GM19239 (cell line): ENCODE results near the gene HOXC4.
"Not testable (repeated sequence)": the region's sequence is repeated elsewhere in the genome, so short reads cannot be mapped to it uniquely, and the experiment has no call there.

Source experiments
- DNase-seq: peaks from one replicate; pipeline ENCODE4 v3.0.0; 2011; ENCODE audit warnings: low spot score; ENCODE audit not compliant: insufficient read length
- FAIRE-seq: peaks from 2 replicates; lab custom pipeline; 2011; peaks lifted over from hg19 to GRCh38; lab: Jason Lieb, UNC

Gene HOXC4

DNA sequence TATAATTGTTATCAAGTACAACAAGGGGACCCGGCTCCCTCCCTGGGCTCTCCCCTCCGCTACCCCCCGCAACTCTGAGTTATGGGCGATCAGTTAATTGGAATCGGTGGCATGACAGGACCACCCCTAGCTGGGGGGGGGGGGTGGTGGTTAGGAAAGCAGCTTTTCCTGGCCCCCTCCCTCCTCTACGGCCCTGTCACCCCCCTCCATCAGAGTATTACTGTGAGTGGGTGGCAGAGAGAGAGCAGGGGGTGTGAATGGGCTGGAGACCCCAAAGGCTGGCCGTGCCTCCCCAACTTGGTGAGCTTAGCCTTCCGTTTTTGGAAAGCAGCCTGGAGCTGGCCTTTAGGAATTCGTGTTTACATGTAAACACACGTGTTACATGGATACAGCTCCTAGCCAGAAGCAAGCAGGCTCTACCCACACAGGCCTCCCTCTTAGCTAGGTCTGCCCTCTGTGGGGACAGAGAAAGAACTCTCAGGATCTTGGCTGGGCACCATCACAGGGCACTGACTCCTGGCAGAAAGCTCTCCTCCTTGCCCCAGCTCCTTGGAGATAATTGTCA, 1.1 kb upstream of the HOXC4 start:
- FAIRE-seq (no peak), DNase-seq (no peak)

DNA sequence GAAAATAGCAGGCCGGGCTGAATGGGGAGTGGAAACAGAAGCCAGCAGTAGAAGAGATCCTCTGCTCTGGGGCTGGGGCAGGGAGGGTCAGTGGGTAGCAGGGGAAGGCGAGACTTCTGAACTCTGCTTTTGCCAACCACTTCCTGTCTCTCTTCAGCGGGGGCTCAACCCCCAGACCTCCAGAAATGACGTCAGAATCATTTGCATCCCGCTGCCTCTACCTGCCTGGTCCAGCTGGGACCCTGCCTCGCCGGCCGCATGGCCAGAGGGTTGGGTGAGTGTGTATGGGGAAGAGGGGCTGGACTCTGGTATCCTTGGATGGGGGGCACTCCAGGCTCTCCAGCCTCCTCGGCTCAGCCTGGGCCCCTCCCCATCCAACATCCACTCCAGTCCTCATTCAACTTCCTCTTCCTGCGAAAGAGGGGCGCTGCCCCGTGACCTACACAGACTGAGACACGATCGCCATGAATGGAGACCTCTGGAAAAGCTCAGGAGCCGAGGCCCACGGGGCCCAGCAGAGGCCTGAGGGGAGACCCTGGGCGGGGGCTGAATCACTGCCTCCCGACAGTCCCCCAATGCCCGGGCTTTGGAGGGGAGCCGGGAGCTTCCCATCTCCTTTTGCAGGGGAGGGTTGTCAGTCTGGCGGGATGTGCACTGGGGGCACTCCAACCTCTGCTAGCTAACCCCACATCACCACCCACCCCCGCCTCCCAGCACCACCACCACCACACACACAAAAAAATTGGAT, 458 bp upstream of the HOXC4 start:
- DNase-seq (peak; percentile 77), FAIRE-seq (peak; percentile 94)

DNA sequence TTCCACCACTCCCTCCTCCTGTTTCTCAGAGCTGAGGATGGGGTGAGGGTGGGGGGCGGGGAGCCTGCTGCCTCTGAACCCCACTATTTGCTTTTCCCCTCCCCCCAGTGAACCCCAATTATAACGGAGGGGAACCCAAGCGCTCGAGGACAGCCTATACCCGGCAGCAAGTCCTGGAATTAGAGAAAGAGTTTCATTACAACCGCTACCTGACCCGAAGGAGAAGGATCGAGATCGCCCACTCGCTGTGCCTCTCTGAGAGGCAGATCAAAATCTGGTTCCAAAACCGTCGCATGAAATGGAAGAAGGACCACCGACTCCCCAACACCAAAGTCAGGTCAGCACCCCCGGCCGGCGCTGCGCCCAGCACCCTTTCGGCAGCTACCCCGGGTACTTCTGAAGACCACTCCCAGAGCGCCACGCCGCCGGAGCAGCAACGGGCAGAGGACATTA, 1.1 kb downstream of the HOXC4 start:
- DNase-seq, result no peak
- no peak for FAIRE-seq

DNA sequence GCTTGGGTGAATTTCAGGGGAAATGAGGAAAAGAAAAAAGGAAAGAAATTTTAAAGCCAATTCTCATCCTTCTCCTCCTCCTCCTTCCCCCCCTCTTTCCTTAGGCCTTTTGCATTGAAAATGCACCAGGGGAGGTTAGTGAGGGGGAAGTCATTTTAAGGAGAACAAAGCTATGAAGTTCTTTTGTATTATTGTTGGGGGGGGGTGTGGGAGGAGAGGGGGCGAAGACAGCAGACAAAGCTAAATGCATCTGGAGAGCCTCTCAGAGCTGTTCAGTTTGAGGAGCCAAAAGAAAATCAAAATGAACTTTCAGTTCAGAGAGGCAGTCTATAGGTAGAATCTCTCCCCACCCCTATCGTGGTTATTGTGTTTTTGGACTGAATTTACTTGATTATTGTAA, 1.9 kb downstream of the HOXC4 start:
- FAIRE-seq (no peak), DNase-seq (no peak)

DNA sequence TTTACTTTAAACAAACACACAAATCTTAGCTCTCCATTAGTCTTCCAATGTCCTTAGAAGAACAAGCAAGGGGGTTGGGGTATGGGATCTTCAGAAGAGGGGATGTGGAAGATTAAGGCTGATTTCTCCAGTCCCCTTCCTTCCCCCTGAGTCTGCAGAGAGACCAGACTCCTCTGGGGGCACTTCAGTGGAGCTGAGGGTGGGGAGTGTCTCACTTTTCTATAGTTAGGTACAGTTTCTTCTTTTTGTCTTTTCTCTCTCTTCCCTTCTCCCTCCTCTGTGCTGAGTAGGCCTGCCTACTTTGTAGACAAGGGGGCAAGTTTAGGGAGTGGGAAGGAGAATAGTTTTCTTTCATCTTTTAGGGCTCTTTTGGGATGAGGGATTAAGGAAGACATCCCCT, 2.5 kb downstream of the HOXC4 start:
- DNase-seq, result no peak
- no peak for FAIRE-seq

DNA sequence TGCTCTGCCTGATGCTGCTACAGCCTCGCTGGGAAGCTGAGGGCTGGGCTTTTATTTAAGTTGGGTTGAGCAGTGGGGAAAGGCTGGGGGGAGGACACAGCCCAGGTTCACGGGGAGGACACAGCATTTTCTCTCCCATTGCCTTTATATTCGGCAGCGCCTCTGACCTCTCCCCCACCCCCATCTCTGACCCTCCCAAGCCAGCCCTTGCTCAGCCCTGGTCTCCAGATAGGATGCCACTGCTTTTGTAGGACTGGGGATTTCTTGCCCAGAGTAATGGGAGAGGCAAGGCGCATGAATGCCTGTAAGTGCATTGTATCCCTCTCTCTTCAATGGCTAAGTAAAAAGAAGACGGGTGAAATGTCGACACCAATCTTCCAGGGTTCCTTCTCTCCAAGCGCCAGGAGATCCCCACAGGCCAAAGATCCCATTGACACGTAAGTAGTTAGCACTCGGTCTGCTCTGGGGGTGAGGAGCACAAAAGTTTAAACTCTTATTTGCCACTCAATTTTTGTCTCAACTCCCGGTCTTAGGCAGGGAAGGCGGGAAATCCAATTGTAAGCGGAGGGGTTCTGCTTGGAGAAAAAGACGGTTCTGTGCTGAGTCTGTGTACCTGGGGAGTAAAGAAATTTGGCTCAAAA, 4.6 kb downstream of the HOXC4 start:
- DNase-seq, result no peak
- no peak for FAIRE-seq

DNA sequence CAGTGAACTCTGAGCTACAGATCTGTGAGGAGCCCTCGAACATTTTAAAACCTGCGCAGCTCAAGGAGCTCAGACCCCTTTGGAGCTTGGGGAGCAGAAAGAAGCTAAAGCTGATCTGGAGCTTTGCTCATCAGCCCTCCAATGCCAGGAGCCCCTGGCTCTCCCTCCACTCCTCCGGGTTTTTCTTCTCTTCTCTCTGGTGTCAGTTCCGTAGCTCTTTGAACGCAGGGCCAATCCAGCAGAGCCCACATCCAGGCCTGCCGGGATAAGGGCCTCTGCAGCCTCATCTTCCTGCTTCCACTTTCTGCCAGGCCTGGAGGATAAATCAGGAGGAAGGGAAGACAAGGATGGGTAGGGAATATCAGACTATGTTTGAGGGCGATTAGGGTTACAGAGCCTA, 6.0 kb downstream of the HOXC4 start:
- DNase-seq (no peak), FAIRE-seq (no peak)

DNA sequence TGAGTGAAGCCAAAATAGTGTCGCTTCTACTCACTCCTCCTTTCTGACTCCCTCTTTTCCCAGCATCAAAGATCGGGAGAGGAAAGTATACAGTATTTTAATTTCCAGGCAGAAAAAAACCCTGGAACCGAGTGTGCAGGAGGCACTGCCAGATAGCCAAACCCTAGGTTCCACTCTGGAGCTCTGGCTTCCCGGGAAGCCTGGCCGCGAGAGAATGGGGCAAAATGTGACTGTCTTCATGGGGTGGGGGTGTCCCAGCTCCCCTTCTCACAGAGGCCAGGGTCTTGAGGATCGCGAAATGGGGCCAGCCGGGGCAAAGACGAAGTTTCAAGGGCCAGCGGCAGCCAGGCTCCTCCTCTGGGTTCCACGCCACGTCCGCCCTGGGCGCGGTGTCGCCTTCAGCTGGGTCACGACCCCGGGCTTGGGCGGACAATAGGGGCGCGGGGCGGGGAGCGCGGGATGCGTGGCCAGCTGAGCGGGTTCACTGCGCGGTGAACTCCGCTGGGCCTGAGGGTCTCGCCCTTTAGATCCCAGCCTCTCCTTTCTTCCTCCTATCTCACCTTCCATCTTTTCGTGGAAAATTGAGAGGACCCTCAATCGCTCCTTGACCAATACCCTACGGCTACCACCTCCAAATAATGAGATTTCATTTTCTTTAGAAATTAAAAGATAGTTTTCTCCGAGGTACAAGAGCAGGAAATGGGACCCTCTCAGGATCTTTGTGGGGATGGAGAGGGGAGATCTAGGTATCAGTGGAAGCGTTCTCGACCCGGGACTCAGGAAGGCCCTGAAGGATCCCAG, 6.7 kb downstream of the HOXC4 start:
- DNase-seq, result no peak
- no peak for FAIRE-seq

DNA sequence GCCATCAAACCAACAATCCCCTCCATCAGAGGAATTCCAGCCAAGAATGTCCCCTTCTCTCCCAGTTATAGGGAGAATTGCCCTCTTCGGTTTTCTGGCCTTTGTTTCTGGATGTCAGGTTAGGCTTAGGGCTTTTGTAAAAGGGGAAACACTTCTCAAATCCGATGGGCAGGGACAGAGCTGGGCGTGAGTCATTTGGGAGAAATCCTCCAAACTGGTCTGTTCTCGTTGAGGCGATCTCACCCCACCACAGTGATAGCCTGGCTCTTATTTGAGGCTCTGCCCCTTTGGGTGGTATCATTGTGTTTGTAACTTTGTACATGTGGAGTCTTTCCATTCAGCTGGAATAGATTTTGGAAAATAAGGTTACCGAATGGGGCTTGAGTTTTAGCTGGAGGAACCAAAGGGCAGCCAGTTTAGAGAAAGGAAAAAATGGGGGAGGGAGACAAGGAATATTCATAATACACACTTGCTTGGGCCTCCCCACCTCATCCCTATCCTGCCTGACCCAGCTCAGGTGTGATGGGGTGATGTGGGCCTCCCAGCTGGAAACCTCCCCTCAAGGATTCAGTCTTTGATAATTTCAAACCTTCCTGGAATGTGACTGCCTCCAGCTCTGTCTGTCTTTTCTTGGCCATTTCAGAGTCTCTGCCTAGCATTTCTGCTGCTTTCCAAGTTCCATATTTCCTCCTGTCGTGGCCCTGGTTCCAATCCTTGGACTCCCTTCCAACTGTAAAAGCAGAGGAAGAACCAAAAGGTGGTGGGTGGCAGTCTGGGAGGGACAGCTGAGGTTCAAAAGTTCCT, 7.5 kb downstream of the HOXC4 start:
- DNase-seq (no peak), FAIRE-seq (no peak)

DNA sequence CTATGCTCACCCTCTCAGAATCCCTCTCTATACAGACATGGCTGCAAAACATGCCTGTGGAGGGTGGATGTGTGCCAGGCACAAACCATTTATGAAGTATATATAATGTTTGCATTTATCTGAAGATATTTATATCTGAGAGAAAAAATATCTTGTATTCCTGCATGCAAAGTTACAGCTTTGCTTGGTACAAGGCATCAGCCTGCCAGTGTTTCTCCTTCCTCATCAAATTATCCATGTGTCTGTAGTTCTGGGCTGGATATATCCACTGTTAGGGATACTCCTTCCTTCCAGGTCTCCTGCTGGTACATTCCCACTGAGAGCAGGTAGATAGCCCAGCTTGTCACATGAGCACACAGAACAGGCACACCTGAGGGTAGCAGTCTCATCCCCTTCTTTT, 12.0 kb downstream of the HOXC4 start:
- DNase-seq (no peak), FAIRE-seq (no peak)

DNA sequence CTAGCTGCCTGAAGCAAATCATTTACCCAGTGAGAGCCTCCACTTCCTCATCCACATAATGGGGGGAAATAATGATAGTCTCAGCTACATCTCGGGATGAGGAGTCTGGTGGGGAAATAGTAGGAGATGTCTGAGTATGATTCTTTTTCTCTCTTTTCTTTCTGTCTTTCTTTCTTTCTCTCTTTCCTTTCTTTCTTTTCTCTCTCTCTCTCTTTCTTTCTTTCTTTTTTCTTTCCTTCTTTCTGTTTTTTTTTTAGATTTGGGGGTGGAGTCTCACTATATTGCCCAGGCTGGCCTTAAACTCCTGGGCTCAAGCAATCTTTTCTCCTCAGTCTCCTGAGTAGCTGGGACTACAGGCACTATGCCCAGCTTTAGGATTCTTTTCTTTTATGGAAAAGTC, 12.8 kb downstream of the HOXC4 start:
- FAIRE-seq (no peak), DNase-seq (no peak)

DNA sequence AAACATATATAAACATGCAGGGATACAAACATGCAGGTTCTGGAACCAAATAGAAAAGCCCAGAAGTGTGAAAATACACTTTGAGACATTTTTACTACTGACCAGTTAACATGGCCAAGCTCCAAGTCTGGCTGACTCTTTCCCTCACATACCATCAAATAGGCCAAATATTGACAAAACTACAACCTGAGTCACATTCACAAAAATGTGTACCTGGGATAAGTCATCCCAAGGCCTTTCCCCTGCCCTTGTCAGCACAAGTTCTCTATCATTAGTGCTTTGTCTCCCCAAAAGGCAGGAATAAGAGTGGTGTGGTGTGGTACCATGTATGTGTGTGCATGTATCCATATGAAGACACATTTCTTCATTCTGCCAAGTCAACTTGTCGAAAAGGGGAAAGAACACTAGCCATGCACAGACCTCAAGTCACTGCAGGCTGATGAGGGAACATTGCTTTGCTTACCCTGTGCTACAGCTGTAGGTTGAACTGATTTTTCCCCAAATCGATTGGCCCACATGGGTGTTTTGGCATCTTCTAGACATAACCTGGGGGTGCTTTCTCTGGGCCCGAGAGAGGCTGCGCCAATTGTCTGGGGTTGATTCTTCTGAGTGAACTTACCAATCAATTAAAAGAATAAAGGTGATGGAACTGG, 14.9 kb downstream of the HOXC4 start:
- DNase-seq, result no peak

DNA sequence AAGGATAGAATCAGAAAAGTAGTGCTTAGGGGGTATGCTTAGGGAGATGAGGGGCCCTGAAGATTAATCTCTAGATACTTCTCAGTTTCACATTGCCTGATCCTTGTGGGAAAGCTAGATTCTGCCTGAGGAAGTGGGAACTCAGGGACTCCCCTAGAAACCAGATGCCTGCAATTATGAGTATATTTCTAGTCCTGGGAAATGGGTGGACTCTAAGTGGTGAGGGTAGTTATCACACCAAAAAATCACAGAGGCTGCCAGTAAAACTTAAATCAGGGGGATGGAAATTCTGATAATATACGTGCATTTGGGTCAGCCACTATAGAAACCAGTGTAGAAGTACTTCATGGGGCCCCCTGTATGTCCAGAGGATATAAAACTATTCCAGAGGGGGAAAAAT, 18.3 kb downstream of the HOXC4 start:
- FAIRE-seq (no peak), DNase-seq (no peak)

More for the DNA sequence above, 14.9 kb downstream of the HOXC4 start:
- no peak for FAIRE-seq

DNA sequence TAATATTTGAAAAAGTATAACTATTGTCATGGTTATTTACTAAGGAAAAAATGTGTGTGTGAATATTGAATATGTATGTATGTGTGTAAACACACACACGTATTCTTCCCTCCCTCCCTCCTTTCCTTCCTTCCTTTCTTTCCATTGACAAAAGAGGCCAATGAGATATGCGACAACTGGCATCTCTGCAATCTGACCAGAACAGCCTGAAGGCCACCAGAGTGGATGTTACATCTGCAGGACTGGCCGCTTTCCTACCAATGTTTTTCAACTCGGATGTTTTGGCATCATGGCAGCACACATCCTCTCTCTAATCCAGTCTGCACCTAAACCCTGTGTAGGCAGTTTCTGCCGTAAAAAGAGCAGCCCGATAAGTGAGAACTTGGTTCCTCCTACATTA, 20.7 kb downstream of the HOXC4 start:
- DNase-seq, result no peak
- no peak for FAIRE-seq

DNA sequence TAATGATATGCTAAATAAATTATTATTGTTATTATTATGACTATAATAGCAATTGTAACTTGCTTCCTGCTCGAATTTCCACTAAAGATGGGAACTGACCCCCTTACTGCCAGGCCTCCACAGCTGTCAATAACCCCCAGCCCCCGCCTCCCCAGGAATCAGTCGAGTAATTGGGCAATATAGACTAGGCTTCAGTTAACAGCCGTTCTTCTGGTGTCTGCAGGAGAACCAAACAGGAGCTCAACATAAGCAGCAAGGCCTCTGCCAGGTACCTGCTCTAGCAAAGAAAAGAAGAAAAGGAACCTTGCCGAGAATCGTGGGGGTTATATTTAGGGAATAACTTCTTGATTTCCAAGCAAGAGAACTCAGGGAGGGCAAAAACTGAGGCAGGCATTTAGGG, 21.8 kb downstream of the HOXC4 start:
- DNase-seq, result no peak

DNA sequence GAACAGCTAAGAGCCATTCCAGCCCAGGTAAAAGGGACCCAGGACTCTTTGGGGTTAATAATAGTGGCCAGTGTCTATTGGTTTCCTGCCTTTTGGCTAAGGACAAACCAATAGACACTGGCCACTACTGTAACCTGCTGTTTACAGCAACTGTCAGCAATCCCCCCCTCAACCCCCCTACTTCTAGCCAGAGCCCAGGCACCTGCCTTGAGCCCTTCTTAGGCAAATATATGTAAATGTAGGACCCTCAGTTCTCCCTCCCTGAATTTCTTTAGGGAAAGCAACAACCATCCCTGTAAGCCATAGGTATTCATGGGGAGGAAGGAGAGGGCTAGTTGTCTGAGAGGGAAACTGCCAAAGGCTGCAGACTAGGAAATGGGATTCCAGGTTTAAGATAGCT, 22.3 kb downstream of the HOXC4 start:
- FAIRE-seq (no peak), DNase-seq (no peak)

More for the DNA sequence above, 21.8 kb downstream of the HOXC4 start:
- no peak for FAIRE-seq

DNA sequence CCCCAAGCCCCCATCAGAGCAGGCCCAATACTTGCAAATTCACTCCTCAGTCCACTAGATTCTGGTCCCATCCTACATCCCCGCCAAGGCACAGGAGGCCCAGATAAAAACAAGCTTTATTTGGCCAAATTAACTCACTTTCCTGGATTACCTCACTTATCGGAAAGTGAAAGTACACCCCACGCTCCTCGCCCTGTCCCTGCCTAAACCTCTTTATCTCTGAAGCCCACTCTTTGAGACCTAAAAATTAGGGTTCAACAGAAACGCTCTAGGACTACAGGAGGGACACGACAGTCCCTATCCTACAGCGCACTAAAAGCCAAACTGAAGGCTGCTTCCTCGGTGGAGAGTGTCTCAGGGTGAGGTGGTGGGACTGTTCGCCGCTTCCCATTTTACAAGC, 24.2 kb downstream of the HOXC4 start:
- DNase-seq, FAIRE-seq: not testable (repeated sequence)

DNA sequence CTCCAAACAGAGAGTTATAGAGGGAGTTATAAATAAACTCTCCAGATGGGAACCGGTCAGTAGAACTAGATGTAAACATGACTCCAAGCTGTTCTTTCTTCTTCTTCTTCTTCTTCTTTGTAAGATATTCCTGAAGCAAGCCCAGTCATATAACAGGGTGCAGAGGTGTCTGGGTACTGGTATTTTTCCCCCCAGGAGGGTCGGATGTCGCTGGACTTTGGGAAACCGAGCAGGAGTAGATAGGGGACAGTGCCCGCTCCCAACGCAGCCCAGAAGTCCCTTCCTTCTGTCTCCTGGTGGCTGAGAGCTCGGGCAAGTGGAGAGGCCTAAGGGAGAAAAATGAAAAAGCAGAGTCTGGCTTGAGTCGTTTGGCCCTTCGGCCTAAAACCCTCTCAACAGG, 25.5 kb downstream of the HOXC4 start:
- not testable (repeated sequence) for FAIRE-seq, DNase-seq
